HG03457 (cell line): ENCODE data around the gene ACOX3.
"Not testable (repeated sequence)": the region's sequence is repeated elsewhere in the genome, so short reads cannot be mapped to it uniquely, and the experiment has no call there.

ENCODE experiments used
- ATAC-seq: cut with Tn5 transposase; IDR thresholded peaks from one replicate; pipeline ENCODE4 v1.9.1; 2021; ENCODE audit warnings: moderate number of reproducible peaks; ENCODE audit not compliant: unreplicated experiment

Gene ACOX3

DNA sequence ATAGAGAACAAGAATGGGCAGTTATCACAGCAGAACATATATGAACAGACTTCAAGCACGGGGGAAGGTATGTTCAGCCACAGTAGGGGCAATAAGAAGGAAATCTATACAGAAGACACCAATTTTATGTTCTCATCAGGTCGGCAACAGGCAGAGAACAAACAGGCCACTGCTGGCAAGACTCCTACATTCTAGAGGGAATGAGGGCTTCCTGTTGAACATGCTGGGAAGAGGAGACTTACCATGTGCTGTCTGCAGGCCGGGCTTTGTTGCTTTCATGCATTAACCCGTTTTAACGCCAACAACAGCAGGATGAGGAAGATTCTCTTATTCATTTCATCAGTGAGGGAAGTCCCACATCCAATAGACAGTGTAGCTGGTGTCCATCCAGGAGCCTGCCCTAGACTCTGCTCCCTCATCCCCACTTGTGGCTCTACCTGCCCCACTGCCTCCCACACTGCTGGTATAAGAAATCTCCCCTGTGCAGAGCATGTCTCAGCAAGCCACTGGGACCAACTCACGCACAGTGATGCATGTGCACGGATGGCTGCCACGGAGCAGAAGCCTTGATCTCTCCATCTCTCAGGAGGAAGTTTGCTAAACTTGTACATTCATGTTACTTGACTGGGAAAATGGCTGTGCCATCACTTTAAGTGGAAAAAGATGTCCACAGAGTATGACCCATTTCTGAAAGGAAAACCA, 84.5 kb downstream of the ACOX3 start:
- ATAC-seq = no peak

DNA sequence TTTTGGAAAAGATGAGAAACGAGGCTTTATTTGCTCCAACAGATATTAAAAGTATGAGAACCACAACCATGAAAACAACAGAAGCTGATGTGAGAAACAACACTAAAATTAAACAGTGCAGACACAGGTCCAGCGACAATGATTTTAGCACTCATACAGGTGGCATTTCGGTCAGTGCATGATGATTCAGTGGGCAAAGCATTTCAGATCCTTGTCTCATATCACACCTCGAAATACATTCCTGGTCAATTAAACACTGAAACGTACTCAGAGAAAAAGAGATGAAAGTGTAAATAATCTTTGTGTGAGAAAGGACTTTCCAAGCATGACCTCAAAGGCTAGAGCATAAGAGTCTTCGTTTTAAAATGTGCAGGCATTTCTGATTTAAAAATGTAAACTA, 85.2 kb downstream of the ACOX3 start:
- no peak for ATAC-seq

DNA sequence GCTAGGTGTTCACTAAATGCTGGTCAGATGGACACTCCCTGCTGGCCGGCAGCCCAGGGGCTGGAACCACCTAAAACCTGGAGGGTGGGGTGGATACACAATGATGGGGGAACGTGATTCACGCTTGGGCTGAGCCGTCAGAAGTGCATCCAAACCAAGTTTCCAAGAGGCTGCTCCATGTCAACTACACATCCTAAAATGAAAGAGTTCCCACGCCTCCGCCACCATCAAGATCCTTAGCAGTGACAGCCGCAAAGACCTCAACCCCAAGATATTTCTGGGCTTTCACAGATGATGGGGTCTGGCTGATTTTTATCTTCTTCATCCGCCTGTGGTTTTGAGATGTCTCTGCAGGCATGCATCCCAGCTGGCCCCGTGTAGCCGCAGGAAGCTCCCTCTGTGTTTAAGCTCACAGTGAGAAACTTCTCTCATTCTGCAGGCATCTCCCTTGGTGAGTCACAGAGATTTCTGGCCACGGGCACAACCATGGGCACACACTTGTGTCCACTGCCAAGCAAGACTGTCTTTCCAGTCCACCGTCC, 86.5 kb downstream of the ACOX3 start:
- ATAC-seq = no peak

DNA sequence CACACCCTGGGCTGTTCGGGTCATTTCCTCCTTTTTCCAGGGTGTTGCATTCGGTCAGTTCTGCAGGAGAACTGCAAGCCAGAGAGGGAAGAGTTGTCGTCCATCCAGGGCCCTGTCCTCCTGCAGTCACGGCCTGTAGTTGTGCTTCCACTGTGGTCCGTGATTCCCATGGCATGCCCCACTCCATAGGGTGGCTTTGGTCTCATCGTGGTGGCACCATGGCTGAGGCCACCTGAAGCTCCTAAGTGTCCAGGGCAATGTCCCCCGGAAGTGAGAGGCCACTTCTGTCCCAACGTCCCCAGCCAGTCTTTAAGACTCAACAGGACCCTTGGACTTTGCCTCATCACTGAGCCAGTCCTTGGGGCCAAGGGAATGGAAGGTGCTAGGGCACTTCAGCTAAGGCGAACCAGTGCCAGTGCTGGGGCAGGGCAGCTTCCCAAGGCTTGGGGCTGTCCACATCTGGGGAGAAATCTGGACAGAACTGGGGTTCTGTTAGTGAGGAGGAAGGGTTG, 87.3 kb downstream of the ACOX3 start:
- no peak for ATAC-seq

DNA sequence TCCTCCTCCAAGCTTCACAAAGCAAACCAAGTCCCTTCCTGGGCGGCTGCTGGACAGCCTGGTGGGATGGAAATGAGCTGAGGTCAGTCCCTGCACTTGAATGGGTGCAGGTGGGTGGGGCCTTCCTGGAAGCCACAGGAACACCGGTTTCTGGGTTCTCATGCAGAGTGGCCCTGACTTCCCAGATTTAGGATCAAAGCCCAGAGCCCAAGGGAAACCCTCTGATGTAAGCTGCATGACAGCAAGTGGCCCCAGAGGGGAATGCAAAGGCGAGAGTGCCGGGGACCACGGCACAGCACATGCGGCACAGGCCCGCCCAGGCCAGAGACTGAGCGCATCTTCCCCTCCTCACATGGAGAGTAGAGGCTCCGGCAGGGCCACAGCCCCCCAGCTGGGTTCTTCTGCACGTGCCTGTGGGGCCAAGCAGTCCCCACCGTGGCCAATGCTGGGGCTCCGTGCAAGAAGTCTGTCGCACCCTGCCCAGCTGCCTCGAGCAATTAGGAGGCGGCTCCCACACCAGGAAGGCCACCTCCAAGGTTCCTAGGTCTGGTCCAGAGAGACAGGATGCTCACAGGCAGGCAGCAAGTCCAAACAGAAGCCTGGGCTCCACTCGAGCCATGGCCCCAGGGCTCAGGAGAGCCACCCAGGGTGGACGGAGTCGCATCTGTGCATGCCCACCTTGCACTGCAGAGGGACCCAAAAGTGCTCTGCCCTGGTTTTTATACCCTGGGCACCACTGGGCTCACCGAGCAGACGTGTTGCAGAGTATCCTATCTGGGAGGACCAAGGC, 88.0 kb downstream of the ACOX3 start:
- ATAC-seq = no peak

DNA sequence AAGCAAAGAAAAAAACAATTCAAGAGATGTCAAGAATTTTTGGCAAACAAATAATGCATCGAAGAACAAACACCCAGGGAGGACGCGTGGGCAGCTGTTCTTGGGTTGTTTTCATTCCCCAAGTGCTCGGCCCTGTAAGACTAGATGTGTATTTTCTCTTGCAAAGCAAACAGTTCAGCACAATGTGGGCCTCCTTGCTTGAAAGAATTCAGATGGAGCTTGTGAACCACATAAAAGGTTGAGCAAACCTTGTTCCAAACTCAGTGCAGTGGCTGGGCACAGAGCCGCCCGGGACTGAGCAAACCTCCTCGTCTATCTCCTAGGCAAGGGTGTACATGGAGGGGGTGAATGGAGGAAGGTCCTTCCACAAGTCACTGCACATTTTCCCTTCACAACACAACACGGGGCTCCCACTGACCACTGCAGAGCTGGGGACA, 88.6 kb downstream of the ACOX3 start:
- ATAC-seq = no peak

DNA sequence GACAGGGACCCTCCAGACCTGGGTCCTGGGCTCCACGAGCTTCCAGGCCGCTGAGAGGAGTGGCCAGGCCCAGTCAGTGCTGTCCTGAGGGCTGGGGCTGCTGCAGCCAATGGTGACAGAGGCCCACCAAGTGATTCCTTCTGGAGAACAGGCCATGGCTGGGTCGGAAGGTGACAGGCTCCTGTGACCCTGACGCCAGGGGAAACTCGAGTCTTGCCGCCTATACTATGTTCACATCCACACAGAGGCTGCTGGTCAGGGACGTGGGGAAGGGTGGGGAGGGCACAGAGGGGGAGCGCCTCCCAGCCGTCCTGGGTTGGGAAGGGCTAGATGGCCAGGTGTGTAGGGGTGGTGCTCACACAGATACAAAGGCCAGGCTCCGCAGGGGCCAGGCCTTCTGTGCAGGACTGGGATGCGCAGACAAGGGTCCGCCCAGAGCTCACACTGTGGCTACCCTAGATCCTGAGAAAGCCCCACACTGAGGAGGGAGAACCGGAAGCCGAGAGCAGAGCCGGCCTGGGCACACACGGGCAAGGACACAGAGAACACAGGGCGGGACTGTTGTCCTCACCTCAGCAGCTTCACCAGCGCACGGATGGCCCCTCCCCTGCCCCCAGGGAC, 89.6 kb downstream of the ACOX3 start:
- no peak for ATAC-seq

DNA sequence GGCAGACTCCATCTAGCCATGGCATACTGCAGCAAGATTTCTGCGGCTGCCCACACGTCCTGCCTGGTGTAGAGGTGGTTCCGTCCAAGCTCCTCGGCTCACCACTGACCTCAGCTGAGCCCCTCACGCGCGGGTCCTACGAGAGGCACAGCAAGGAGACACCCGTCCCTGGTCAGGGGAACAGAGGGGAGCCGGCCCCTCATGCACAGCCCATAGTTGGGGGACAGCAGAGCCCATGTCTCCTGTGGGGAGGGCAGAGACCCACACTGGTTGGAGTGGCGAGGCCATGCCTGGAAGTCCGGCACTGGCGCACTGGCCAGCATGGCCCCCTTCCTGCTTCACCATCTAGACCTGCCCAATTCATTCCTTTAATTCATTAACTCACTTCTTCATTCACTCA, 90.2 kb downstream of the ACOX3 start:
- no peak for ATAC-seq

DNA sequence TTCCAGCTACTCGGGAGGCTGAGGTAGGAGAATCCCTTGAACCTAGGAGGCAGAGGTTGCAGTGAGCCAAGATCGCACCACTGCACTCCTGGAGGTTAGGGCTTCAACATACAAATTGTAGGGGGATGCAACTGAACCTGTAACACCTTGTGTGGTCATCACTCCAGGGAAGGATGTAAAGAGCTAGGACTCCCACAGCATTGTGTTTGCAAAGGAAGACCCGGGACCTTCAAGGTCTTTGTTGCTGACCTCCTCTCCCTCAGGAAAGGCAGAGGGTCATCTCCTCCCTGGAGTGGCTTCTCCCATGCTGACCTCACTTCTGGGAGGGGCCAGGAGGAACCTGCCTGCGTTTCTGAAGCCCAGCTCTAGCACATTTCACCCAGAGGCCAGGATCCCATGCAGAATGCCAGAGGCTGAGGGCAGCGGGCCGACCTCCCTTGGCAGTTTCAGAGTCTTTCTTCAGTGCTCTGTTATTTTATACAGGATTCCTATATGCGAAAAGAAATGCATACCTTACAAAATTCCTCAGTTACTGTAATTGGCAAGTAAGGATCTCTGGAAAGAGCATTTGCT, 90.8 kb downstream of the ACOX3 start:
- no peak for ATAC-seq

DNA sequence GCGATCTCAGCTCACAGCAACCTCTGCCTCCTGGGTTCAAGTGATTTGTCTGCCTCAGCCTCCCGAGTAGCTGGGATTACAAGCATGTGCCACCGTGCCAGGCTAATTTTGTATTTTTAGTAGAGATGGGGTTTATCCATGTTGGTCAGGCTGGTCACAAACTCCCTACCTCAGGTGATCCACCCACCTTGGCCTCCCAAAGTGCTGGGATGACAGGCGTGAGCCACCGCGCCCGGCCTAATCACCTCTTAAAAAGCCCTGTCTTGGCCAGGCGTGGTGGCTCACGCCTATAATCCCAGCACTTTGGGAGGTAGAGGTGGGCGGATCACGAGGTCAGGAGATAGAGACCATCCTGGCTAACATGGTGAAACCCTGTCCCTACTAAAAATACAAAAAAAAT, 91.3 kb downstream of the ACOX3 start:
- not testable (repeated sequence) for ATAC-seq

DNA sequence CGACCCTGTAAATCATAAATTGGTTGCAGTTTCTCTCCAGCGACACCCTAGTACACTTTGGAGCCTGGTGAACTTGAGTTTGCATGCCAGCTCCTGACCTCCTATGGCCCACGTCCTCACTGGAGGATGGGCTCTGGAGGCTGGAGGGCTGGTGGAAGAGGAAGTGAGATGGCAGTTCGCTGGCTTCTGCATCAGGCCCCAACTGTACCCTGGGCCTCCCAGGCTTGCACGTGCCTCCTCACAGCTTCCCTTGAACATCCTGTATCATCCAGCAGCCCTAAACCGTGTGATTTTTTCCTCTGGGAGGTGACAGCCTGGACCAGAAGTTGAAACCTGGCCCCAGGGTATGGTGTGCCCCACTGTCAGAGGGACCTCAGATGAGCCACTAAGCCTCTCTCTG, 92.5 kb downstream of the ACOX3 start:
- no peak for ATAC-seq

DNA sequence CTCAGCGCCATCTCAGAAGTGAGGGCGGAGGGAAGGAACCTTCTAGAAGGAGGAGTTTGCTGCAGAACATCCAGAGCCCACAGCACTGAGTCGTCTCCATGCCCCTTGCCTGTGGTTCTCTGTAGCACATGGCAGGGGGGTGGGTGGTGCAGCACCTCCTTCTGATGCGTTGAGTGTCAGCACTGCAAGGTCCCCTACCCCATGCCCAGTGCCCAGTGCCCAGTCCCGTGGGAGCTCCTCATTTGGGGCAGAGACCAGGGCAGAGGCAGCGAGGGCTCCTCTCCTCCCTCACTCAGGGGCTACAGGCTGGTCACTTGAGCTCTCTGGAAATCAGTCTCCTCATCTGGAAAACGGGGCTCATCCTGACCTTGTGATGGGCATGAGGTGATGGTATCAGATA, 92.9 kb downstream of the ACOX3 start:
- no peak for ATAC-seq

DNA sequence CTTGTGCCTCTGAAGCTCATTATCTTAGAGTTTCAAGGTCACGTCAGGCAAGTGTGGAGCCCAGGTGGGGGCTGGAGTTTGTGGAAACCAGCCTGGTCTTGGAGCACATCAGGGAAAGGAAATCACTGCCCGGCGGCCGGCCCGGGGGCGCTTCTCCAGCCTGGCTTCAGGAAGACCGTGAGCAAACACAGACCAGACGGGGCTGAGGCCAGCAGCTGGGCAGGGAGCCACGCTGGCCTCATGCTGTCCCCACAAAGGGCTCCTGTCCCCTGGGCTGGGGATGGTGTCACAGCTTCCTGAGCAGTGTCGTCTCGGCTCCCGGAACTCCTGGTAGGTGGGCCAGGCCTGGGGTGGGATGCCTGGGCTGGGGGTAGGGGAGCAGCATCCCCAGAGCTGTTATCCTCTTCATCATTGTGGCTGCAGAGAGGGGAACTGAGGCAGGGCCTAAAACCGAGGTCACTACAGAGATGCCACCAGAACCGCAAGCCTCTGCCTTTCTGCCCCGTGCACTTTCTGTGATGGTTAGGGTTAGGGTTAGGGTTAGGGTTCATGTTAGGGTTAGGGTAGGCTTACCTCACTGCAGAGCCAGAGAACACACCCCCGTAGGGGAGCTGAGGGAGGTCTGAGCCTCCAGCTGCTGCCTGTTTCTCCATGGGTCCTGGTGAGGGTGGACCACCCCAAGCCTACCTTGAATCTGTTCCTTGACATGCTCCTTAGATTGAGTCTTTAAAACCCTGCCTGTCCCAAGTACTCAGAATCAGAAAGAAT, 93.5 kb downstream of the ACOX3 start:
- ATAC-seq = no peak

DNA sequence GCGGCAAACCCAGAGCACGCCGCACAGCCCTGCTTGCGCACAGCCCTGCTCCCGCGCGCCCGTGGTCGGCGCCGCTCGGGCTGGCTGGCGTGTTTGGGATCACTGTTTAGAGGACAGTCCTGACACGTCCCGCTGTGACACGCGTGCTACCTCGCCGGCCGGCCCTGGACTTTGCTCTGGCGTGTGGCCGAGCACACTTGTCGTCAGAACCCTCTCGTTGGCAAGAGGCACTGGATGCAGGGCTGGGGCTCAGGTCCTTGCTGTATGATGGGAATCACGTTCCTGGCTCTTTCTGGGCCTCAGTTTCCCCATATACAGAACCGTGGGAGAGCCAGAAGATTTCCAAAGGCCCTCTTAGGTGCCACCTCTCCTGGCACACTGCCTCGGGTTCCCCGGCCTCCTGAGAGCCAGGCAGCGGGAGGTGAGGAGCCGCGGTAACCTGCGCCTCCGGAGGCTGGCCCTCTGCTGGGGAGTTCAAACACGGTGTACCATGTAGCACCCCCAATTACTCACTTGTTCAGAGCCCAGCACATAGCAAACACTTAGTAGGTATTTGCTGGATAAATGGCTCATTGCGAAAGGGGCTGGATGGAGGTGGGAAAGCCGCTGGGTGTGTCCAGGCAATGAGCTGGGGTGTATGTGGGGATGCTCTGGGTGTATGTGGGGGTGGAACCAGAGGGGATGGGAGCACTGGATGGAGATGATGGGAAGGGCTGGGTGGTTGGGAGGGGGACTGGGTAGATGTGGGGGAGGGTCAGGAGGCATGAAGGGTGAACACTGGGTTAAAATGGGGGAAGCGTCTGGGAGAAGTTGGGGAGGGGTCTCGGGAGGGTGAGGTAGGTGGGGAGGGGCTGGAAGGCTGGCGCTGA, 94.3 kb downstream of the ACOX3 start:
- ATAC-seq = no peak

DNA sequence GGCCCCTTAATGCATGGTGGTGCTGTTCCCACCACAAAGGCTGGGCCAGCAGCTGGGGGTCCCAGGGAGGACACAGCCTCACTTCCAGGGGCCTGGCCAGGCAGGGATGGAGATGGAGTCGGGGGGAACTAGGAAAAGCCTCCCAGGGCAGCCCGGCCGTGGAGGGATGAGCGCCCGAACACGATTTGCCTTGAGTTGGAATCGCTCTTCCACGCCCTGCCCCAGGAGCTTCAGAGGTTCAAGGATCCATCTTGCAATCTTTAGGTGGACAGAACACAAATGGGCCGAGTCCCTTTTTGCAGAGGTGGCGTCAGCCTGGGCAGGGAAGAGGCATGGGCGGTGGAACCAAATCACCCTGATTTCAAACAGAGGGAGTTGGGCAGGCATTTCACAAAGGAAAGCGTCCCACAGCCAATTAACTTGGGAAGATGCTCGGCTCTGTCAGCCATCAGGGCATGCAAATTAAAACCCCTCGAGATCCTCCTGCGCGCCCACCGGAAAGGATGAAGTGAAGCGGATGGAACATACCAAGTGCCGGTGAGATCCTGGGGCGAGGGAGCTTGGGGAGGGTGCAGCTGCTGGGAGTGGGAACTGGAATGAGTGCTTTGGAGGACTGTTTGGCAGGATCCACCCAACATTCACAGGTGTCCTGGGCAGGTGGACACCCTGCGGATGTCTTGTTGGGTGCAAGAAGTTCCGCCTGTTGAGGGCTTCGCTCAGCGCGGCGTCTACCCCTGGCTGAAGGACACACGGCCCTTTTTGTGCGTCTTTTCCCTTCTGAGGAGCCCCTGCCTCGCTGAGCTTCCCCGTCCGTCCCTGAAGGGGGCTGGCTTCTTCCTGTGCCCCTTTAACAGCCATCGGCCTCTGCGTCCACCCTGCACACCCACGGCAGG, 95.2 kb downstream of the ACOX3 start:
- no peak for ATAC-seq

DNA sequence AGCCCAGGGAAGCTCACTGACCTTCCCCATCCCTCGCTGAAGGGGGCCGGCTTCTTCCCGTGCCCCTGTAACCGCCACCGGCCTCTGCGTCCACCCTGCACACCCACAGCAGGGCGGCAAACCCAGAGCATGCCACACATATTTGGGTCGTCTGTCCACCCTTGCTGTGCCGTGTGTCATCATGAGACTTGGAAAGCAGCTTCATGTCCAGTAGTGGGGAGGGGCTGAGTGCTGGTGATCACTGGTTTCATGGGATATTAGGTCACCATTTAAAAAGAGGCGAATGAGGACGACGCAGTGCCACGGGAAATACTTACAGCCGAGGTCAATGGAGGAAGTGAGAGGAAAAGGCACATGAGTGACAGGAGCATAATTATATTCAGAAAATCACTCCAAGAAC, 96.1 kb downstream of the ACOX3 start:
- ATAC-seq = no peak

DNA sequence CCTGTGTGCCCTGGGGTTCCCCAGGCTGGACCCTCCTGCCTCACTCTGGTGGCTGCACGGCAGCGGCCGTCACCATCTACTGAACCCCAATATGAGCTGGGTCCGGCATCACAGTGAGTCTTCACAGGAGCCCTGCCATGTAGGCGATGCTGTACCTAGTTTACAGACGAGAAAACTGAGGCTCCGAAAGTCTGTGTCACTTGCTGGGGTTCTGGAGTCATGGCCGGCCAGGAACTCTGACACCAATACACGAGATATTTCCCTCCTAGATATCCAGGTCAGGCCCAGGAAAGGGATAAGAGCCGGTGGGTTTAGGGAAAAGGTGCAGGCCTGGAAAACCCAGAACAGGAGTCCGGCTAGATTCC, 96.6 kb downstream of the ACOX3 start:
- no peak for ATAC-seq

DNA sequence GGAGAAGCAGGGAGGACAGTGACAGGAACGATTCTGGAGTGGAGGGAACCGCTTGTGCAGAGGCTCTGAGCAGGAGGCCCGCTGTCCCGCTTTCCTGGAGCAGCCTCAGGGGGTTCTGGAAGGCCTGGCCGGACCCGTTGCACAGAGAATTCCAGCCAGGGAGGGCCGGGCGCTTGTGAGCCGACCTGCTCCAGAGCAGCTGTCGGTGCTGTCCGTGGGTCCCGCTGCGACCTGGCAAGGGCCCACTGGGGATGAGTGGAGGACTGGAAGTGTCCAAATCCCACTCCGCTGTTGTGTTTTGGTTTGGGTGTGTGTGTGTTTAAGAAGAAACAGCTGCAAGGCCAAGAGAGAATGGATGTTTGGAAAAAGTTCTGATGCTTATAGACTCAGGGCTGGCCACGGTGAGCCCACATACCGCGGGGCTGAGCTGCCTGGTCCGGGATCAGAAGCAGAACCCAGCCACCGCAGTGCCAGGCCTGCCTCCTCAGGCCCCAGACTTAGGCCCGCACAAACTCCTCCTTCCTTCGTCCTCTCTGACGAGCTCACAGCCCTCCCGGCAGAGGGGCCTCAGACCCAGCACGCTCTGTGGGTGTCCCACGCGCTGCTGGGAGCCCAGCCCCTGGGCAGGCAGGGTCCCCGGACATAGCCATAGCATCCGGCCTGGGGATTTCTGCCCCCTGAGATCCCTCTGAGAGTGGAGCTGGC, 97.1 kb downstream of the ACOX3 start:
- ATAC-seq = no peak
